Measurements from ENCODE around the gene ANKS1B. TPM values are rescaled to one million over a fixed set of nuclear protein-coding genes. Genes with fewer than 3 reads are reported as not detected.

The ANKS1B gene
- total RNA-seq, 1 experiment from 2014 or later, result 5.8 TPM

DNA sequence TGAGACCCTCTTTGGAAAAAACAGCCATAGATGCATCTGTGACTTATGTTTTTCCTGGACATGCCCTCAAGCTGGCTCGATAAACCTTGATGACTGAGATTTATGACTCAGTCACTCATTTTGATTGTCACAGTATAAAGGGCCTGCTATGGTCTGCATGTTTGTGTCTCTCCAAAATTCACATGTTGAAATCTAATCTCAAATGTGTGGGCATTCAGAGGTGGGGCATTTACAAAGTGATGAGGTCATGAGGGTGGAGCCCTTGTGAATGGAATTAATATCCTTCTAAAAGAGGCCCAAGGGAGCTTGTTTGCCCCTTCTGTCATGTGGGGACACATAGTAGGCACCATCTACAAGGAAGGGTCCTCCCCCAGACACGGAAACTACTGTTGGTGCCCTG lies 966.8 kb downstream of the ANKS1B start:
- Mint-ChIP-seq H3K9me3 (peaks cover 42% of the 10 kb centered on the region), H3K27ac (no peak overlapping the region), H3K4me3 (no peak overlapping the region), H3K36me3 (peaks cover 14% of the 10 kb centered on the region), H3K4me1 (no peaks in the 10 kb centered on the region), H3K27me3 (ENCODE audit: low read depth) (peaks cover 13% of the 10 kb centered on the region; the same call in 1 of the 2 replicates)
- CTCF ChIA-PET, result no interaction called here
- ATAC-seq (no peak), DNase-seq (ENCODE audit: low spot score) (no peak)
- POLR2A ChIA-PET, result no interaction called here
- TF ChIP-seq, protein P1, sequence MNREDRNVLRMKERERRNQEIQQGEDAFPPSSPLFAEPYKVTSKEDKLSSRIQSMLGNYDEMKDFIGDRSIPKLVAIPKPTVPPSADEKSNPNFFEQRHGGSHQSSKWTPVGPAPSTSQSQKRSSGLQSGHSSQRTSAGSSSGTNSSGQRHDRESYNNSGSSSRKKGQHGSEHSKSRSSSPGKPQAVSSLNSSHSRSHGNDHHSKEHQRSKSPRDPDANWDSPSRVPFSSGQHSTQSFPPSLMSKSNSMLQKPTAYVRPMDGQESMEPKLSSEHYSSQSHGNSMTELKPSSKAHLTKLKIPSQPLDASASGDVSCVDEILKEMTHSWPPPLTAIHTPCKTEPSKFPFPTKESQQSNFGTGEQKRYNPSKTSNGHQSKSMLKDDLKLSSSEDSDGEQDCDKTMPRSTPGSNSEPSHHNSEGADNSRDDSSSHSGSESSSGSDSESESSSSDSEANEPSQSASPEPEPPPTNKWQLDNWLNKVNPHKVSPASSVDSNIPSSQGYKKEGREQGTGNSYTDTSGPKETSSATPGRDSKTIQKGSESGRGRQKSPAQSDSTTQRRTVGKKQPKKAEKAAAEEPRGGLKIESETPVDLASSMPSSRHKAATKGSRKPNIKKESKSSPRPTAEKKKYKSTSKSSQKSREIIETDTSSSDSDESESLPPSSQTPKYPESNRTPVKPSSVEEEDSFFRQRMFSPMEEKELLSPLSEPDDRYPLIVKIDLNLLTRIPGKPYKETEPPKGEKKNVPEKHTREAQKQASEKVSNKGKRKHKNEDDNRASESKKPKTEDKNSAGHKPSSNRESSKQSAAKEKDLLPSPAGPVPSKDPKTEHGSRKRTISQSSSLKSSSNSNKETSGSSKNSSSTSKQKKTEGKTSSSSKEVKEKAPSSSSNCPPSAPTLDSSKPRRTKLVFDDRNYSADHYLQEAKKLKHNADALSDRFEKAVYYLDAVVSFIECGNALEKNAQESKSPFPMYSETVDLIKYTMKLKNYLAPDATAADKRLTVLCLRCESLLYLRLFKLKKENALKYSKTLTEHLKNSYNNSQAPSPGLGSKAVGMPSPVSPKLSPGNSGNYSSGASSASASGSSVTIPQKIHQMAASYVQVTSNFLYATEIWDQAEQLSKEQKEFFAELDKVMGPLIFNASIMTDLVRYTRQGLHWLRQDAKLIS (CRISPR knock-in tag; IDR thresholded peaks at IDR 0.05; ENCODE audit: borderline replicate concordance), result no peak
- TF ChIP-seq RELA (CRISPR knock-in tag; IDR thresholded peaks at IDR 0.05; ENCODE audit: borderline replicate concordance), result no peak
- no peak for TF ChIP-seq ZNF121 (CRISPR knock-in tag; IDR thresholded peaks at IDR 0.05)
- TF ChIP-seq, protein P2, sequence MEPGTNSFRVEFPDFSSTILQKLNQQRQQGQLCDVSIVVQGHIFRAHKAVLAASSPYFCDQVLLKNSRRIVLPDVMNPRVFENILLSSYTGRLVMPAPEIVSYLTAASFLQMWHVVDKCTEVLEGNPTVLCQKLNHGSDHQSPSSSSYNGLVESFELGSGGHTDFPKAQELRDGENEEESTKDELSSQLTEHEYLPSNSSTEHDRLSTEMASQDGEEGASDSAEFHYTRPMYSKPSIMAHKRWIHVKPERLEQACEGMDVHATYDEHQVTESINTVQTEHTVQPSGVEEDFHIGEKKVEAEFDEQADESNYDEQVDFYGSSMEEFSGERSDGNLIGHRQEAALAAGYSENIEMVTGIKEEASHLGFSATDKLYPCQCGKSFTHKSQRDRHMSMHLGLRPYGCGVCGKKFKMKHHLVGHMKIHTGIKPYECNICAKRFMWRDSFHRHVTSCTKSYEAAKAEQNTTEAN (CRISPR knock-in tag; IDR thresholded peaks at IDR 0.05), result no peak
- no peak for TF ChIP-seq FOXJ3 (CRISPR knock-in tag; IDR thresholded peaks at IDR 0.05; ENCODE audit: borderline replicate concordance)
- TF ChIP-seq NFE2L1 (CRISPR knock-in tag; IDR thresholded peaks at IDR 0.05), result no peak
- TF ChIP-seq, protein P3, sequence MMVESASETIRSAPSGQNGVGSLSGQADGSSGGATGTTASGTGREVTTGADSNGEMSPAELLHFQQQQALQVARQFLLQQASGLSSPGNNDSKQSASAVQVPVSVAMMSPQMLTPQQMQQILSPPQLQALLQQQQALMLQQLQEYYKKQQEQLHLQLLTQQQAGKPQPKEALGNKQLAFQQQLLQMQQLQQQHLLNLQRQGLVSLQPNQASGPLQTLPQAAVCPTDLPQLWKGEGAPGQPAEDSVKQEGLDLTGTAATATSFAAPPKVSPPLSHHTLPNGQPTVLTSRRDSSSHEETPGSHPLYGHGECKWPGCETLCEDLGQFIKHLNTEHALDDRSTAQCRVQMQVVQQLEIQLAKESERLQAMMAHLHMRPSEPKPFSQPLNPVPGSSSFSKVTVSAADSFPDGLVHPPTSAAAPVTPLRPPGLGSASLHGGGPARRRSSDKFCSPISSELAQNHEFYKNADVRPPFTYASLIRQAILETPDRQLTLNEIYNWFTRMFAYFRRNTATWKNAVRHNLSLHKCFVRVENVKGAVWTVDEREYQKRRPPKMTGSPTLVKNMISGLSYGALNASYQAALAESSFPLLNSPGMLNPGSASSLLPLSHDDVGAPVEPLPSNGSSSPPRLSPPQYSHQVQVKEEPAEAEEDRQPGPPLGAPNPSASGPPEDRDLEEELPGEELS (CRISPR knock-in tag; IDR thresholded peaks at IDR 0.05), result no peak
- TF ChIP-seq, protein P4, sequence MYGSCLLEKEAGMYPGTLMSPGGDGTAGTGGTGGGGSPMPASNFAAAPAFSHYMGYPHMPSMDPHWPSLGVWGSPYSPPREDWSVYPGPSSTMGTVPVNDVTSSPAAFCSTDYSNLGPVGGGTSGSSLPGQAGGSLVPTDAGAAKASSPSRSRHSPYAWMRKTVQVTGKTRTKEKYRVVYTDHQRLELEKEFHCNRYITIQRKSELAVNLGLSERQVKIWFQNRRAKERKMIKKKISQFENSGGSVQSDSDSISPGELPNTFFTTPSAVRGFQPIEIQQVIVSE (CRISPR knock-in tag; IDR thresholded peaks at IDR 0.05; ENCODE audit: borderline replicate concordance), result no peak
- no peak for TF ChIP-seq TP53 (CRISPR knock-in tag; IDR thresholded peaks at IDR 0.05)
- TF ChIP-seq, protein P5, sequence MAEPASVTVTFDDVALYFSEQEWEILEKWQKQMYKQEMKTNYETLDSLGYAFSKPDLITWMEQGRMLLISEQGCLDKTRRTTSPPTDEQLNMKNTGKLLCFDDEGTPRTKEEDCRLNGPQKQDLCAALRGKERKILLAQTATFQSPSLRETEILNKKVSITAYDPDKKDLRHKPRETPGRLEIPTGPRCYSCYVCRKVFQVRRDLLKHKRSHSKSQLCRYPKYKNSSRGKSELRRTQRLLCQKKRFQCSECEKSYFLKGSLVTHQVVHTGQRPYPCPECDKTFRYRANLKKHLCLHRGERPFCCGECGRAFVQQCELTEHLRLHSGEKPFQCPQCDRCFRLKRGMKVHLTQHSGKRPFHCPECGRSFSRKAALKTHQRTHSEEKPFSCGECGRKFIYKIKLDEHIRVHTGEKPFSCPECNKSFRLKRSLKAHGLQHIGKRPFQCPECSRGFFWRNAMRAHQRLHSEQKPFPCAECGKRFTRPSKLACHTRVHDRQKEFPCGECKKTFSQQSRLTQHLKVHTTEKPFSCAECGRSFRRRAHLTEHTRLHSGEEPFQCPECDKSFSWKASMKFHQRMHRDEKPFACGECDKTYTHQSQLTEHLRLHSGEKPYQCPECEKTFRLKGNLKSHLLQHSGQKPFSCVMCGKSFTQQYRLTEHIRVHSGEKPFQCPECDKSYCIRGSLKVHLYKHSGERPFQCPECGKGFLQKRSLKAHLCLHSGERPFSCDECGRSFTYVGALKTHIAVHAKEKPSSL (CRISPR knock-in tag; conservative IDR thresholded peaks at IDR 0.05), result no peak

DNA sequence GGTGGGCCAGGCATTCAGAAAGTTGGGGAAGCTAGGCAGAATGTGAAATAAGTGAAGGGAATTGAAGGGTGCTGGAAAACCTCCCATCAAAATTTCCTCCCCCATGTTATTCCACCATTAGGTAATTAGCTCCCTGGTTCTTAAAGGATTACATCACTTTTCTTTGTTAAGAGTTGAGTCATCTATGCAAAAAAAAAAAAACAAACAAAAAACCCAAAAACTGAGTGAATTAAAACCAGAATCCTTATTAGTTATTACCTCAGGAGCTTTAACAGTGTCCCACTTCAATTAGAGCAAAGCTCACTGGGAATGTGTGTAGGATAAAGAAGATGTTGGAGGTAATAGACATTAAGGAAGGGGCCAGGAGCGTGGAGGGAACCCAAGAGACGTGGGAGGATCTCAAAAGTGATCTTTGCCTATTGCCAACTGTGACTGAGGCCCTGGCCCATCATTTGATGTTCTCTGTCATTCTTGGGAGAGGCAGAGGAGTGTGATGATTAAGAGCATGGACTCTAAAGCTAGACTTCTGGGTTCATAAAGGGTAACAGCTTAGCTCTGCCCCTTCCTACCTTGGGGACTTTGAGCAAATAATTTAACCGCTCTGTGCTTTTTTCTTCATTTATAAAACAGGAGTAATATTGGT lies 975.0 kb downstream of the ANKS1B start:
- no peak overlapping the region for H3K27ac Mint-ChIP-seq
- TF ChIP-seq NFATC4 (CRISPR knock-in tag; IDR thresholded peaks at IDR 0.05), result no peak
- TF ChIP-seq, protein P6, sequence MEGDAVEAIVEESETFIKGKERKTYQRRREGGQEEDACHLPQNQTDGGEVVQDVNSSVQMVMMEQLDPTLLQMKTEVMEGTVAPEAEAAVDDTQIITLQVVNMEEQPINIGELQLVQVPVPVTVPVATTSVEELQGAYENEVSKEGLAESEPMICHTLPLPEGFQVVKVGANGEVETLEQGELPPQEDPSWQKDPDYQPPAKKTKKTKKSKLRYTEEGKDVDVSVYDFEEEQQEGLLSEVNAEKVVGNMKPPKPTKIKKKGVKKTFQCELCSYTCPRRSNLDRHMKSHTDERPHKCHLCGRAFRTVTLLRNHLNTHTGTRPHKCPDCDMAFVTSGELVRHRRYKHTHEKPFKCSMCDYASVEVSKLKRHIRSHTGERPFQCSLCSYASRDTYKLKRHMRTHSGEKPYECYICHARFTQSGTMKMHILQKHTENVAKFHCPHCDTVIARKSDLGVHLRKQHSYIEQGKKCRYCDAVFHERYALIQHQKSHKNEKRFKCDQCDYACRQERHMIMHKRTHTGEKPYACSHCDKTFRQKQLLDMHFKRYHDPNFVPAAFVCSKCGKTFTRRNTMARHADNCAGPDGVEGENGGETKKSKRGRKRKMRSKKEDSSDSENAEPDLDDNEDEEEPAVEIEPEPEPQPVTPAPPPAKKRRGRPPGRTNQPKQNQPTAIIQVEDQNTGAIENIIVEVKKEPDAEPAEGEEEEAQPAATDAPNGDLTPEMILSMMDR (IDR thresholded peaks at IDR 0.05), result no peak
- TF ChIP-seq, protein P7, sequence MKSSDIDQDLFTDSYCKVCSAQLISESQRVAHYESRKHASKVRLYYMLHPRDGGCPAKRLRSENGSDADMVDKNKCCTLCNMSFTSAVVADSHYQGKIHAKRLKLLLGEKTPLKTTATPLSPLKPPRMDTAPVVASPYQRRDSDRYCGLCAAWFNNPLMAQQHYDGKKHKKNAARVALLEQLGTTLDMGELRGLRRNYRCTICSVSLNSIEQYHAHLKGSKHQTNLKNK (CRISPR knock-in tag; IDR thresholded peaks at IDR 0.05), result no peak
- TF ChIP-seq ZNF416 (CRISPR knock-in tag; IDR thresholded peaks at IDR 0.05), result no peak
- TF ChIP-seq, protein P8, sequence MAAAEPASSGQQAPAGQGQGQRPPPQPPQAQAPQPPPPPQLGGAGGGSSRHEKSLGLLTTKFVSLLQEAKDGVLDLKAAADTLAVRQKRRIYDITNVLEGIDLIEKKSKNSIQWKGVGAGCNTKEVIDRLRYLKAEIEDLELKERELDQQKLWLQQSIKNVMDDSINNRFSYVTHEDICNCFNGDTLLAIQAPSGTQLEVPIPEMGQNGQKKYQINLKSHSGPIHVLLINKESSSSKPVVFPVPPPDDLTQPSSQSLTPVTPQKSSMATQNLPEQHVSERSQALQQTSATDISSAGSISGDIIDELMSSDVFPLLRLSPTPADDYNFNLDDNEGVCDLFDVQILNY (CRISPR knock-in tag; IDR thresholded peaks at IDR 0.05), result no peak
- no peak for TF ChIP-seq MYBL2 (CRISPR knock-in tag; IDR thresholded peaks at IDR 0.05)
- no peak for TF ChIP-seq SP1 (CRISPR knock-in tag; conservative IDR thresholded peaks at IDR 0.05)
- TF ChIP-seq CREM (CRISPR knock-in tag; IDR thresholded peaks at IDR 0.05), result no peak
- TF ChIP-seq, protein P4 (CRISPR knock-in tag; IDR thresholded peaks at IDR 0.05; ENCODE audit: borderline replicate concordance), result no peak
- TF ChIP-seq FOXP1 (CRISPR knock-in tag; IDR thresholded peaks at IDR 0.05; ENCODE audit: borderline replicate concordance), result no peak

More for the DNA sequence above, 975.0 kb downstream of the ANKS1B start:
- H3K9me3 Mint-ChIP-seq, result peaks cover 9% of the 10 kb centered on the region
- ChIA-PET CTCF (interaction anchor here (1.2 to 2.2 kb wide), 3 partner anchors 11 to 268 kb away, joined by 3 to 11 read pairs (median 3); no protein-coding TSS in a partner anchor), POLR2A (no interaction called here)
- H3K4me3 Mint-ChIP-seq, result no peak overlapping the region
- H3K36me3 Mint-ChIP-seq, result no peaks in the 10 kb centered on the region
- DNase-seq (ENCODE audit: low spot score) (no peak), ATAC-seq (no peak)
- H3K27me3 Mint-ChIP-seq (ENCODE audit: low read depth), result no peaks in the 10 kb centered on the region
- no peaks in the 10 kb centered on the region for H3K4me1 Mint-ChIP-seq
